ENCODE results near the gene WNK4. TPM values are rescaled to one million over a fixed set of nuclear protein-coding genes. Genes with fewer than 3 reads are reported as not detected.

Gene WNK4
- total and polyA plus RNA-seq, 9 of the 15 experiments (the other 6 are each of a cell fraction or from before 2014, with no cell fraction given): 0.32 to 25.8 (median 4.5) TPM

GRCh38 chr17:42779936-42780850, at the start of gene WNK4 (continued):
- TF ChIP-seq ZNF280A (IDR thresholded peaks at IDR 0.05; ENCODE audit: low read depth, partially characterized antibody): no peak
- peak; percentile 86 for TF ChIP-seq PML (IDR thresholded peaks at IDR 0.05; ENCODE audit: low read length)
- TF ChIP-seq CHD1 (IDR thresholded peaks at IDR 0.05; ENCODE audit: low read length): no peak
- peak; percentile 51; the same call in 1 of the 2 replicates for TF ChIP-seq HES1 (IDR thresholded peaks at IDR 0.05; ENCODE audit: low read depth)
- no peak for TF ChIP-seq FOXJ2 (tag; IDR thresholded peaks at IDR 0.05)
- no peak for TF ChIP-seq DLX4 (CRISPR knock-in tag; IDR thresholded peaks at IDR 0.05)
- TF ChIP-seq SAFB2 (IDR thresholded peaks at IDR 0.05; ENCODE audit: borderline replicate concordance, low read depth, low read length, severe bottlenecking): no peak
- TF ChIP-seq MED1 (CRISPR knock-in tag; IDR thresholded peaks at IDR 0.05; ENCODE audit: borderline replicate concordance): no peak
- no peak for TF ChIP-seq ZNF639 (CRISPR knock-in tag; conservative IDR thresholded peaks at IDR 0.05 in 1 of 2, IDR thresholded peaks at IDR 0.05 in 1 of 2)
- TF ChIP-seq SMC3 (conservative IDR thresholded peaks at IDR 0.05; ENCODE audit: insufficient read depth, low read depth, low read length): no peak; the same call in 1 of the 2 replicates
- TF ChIP-seq STAT6 (CRISPR knock-in tag; IDR thresholded peaks at IDR 0.05): no peak
- TF ChIP-seq CEBPG (CRISPR knock-in tag; IDR thresholded peaks at IDR 0.05): no peak
- no peak for TF ChIP-seq CEBPG (tag; conservative IDR thresholded peaks at IDR 0.05 in 1 of 2, IDR thresholded peaks at IDR 0.05 in 1 of 2)
- no peak for TF ChIP-seq NR3C1 (CRISPR knock-in tag; IDR thresholded peaks at IDR 0.05)
- no peak for TF ChIP-seq TFAM (CRISPR knock-in tag; conservative IDR thresholded peaks at IDR 0.05)
- TF ChIP-seq XRCC5 (IDR thresholded peaks at IDR 0.05; ENCODE audit: low read depth, low read length): no peak
- TF ChIP-seq TBP (optimal IDR thresholded peaks at IDR 0.05; ENCODE audit: low read depth, low read length): peak; percentile 51
- peak; percentile 52; the same call in 1 of the 2 replicates for TF ChIP-seq MEF2A (IDR thresholded peaks at IDR 0.05; ENCODE audit: control insufficient read depth, low read depth, low read length)
- TF ChIP-seq JUN (IDR thresholded peaks at IDR 0.05; ENCODE audit: borderline replicate concordance, low read depth, low read length): no peak; the same call in 1 of the 2 replicates
- TF ChIP-seq JUN (CRISPR knock-in tag; IDR thresholded peaks at IDR 0.05; ENCODE audit: borderline replicate concordance): no peak

All from K562 (cell line).